Caco-2 (cell line): Measurements from ENCODE around the gene ZC3H12A. TPM values are rescaled to one million over a fixed set of nuclear protein-coding genes. Genes with fewer than 3 reads are reported as not detected.

Experiments
- BruUV-seq: library from RNA; stranded (reverse); fragments of 400-500 nt; replicated peaks from 2 replicates; lab custom pipeline; 2021; lab: Mats Ljungman, UMichigan
- CTCF ChIA-PET: fragments of 300-600 bp; sonication (Branson Sonifier 250); formaldehyde crosslinking; loops from one replicate; lab custom pipeline; 2022; ENCODE audit warnings: antibody characterized with exemption; lab: Charles Lee
- POLR2A ChIA-PET: fragments of 300-600 bp; sonication (Branson Sonifier 250); formaldehyde crosslinking; loops from one replicate; lab custom pipeline; 2022; ENCODE audit warnings: antibody characterized with exemption; lab: Charles Lee
- DNase-seq, 2 experiments: peaks; one replicate each; pipeline versions ENCODE4 v3.0.0 to v3.0.0-alpha.2; 2020 to 2022
- H3K27me3 ChIP-seq: replicated peaks from 2 replicates; pipeline ENCODE4 v1.6.0; 2011; ENCODE audit warnings: low read length; ENCODE audit not compliant: control insufficient read depth, insufficient read depth
- H3K36me3 ChIP-seq: 2 replicates; pipeline ENCODE4 v1.5.1; 2011; ENCODE audit warnings: low read length; ENCODE audit not compliant: control insufficient read depth, insufficient read depth
- H3K4me1 ChIP-seq: fragments of 250-450 bp; sonication (Bioruptor Pico); 2 replicates; pipeline ENCODE4 v1.5.1; 2020; ENCODE audit warnings: mild to moderate bottlenecking
- H3K4me3 ChIP-seq: 2 replicates; pipeline ENCODE4 v1.5.1; 2011; ENCODE audit warnings: low read depth, mild to moderate bottlenecking, control low read depth, low read length
- H3K9me3 ChIP-seq: fragments of 250-450 bp; sonication (Bioruptor Pico); 2 replicates; pipeline ENCODE4 v1.5.1; 2020; ENCODE audit warnings: mild to moderate bottlenecking, moderate library complexity
- H3K27ac Mint-ChIP-seq: one replicate; pipeline ENCODE4 v1.8.0; 2022; ENCODE audit warnings: mixed read lengths; ENCODE audit not compliant: unreplicated experiment
- H3K27me3 Mint-ChIP-seq: one replicate; pipeline ENCODE4 v1.8.0; 2022; ENCODE audit warnings: mixed read lengths; ENCODE audit not compliant: insufficient read depth, unreplicated experiment
- H3K36me3 Mint-ChIP-seq: one replicate; pipeline ENCODE4 v1.8.0; 2022; ENCODE audit warnings: mild to moderate bottlenecking, mixed read lengths; ENCODE audit not compliant: insufficient read depth, unreplicated experiment
- H3K4me1 Mint-ChIP-seq: one replicate; pipeline ENCODE4 v1.8.0; 2022; ENCODE audit warnings: low read depth, mixed read lengths; ENCODE audit not compliant: unreplicated experiment
- H3K4me3 Mint-ChIP-seq: one replicate; pipeline ENCODE4 v1.8.0; 2022; ENCODE audit warnings: mild to moderate bottlenecking, moderate library complexity, mixed read lengths; ENCODE audit not compliant: unreplicated experiment
- H3K9me3 Mint-ChIP-seq: one replicate; pipeline ENCODE4 v1.8.0; 2022; ENCODE audit warnings: mixed read lengths; ENCODE audit not compliant: unreplicated experiment
- CTCF ChIP-seq, 2 experiments: fragments of 200-600 bp in 1 of 2; IDR thresholded peaks; 1 replicate in 1 of 2; 2 replicates in 1 of 2; pipeline versions ENCODE4 v1.5.1 to v1.8.0; 2011 to 2022; ENCODE audit warnings: antibody characterized with exemption in 1 of 2, control low read depth in 1 of 2, inconsistent platforms in 1 of 2, low read depth in 1 of 2, low read length in 1 of 2, mild to moderate bottlenecking in 1 of 2, moderate library complexity in 1 of 2; ENCODE audit not compliant: insufficient read depth in 1 of 2, severe bottlenecking in 1 of 2, unreplicated experiment in 1 of 2
- intact Hi-C: fragments of 100-400 bp; cut with micrococcal nuclease; formaldehyde crosslinking; loops from one replicate; pipeline ENCODE4 v1.10.0; 2022; ENCODE audit not compliant: unreplicated experiment
- total RNA-seq: library from RNA; stranded (reverse); gene quantifications from 2 replicates; pipeline ENCODE4 v1.2.3, GENCODE V29; 2022

Gene ZC3H12A
- total RNA-seq, 1 experiment from 2014 or later = 4.7 TPM

- H3K4me3 ChIP-seq = no peak overlapping the region
- CTCF ChIA-PET = no interaction called here
Observed at GRCh38 chr1:37480581-37481288, 6.4 kb downstream of the ZC3H12A start.

GRCh38 chr1:37481289-37482003 lies 7.1 kb downstream of the ZC3H12A start:
- Mint-ChIP-seq H3K4me1 (no peaks in the 10 kb centered on the region), H3K27me3 (no peaks in the 10 kb centered on the region), H3K9me3 (no peaks in the 10 kb centered on the region), H3K36me3 (peaks cover 24% of the 10 kb centered on the region), H3K27ac (no peak overlapping the region), H3K4me3 (no peak overlapping the region)
- ChIA-PET CTCF (no interaction called here), POLR2A (no interaction called here)
- peaks cover 18% of the 10 kb centered on the region for H3K4me1 ChIP-seq
- intact Hi-C loops = no loop called here
- no peaks in the 10 kb centered on the region for H3K9me3 ChIP-seq
- no peaks in the 10 kb centered on the region; the same call in 1 of the 2 replicates for H3K36me3 ChIP-seq
- H3K27me3 ChIP-seq = no peaks in the 10 kb centered on the region
- no TSS peak for BruUV-seq
- H3K4me3 ChIP-seq = no peak overlapping the region
- DNase-seq = no peak
- TF ChIP-seq CTCF (IDR thresholded peaks at IDR 0.05; ENCODE audit: insufficient read depth in 1 of 2, low read depth in 1 of 2, low read length in 1 of 2, severe bottlenecking in 1 of 2, unreplicated experiment in 1 of 2) = no peak

More at GRCh38 chr1:37480581-37481288, 6.4 kb downstream of the ZC3H12A start:
- no TSS peak for BruUV-seq
- Mint-ChIP-seq H3K27ac (no peak overlapping the region), H3K4me1 (no peaks in the 10 kb centered on the region), H3K36me3 (peaks cover 24% of the 10 kb centered on the region), H3K4me3 (no peak overlapping the region), H3K27me3 (no peaks in the 10 kb centered on the region), H3K9me3 (no peaks in the 10 kb centered on the region)
- DNase-seq = no peak
- H3K4me1 ChIP-seq = peaks cover 19% of the 10 kb centered on the region
- intact Hi-C loops = no loop called here
- POLR2A ChIA-PET = no interaction called here
- no peaks in the 10 kb centered on the region for H3K27me3 ChIP-seq
- TF ChIP-seq CTCF (IDR thresholded peaks at IDR 0.05; ENCODE audit: insufficient read depth in 1 of 2, low read depth in 1 of 2, low read length in 1 of 2, severe bottlenecking in 1 of 2, unreplicated experiment in 1 of 2) = no peak
- H3K9me3 ChIP-seq = no peaks in the 10 kb centered on the region
- H3K36me3 ChIP-seq = no peaks in the 10 kb centered on the region; the same call in 1 of the 2 replicates

- ChIA-PET POLR2A (no interaction called here), CTCF (no interaction called here)
- no peak for TF ChIP-seq CTCF (IDR thresholded peaks at IDR 0.05; ENCODE audit: insufficient read depth in 1 of 2, low read depth in 1 of 2, low read length in 1 of 2, severe bottlenecking in 1 of 2, unreplicated experiment in 1 of 2)
- BruUV-seq = no TSS peak
- Mint-ChIP-seq H3K27ac (no peak overlapping the region), H3K4me3 (no peak overlapping the region), H3K27me3 (no peaks in the 10 kb centered on the region), H3K9me3 (no peaks in the 10 kb centered on the region), H3K36me3 (peaks cover 17% of the 10 kb centered on the region), H3K4me1 (no peaks in the 10 kb centered on the region)
- H3K36me3 ChIP-seq = no peaks in the 10 kb centered on the region; the same call in 1 of the 2 replicates
- H3K9me3 ChIP-seq = no peaks in the 10 kb centered on the region
- no peak for DNase-seq
- peaks cover 18% of the 10 kb centered on the region for H3K4me1 ChIP-seq
- intact Hi-C loops = no loop called here
- no peaks in the 10 kb centered on the region for H3K27me3 ChIP-seq
- H3K4me3 ChIP-seq = no peak overlapping the region
Observed at GRCh38 chr1:37482004-37482785, 7.8 kb downstream of the ZC3H12A start.
